Naive thymus-derived CD4-positive, alpha-beta T cell (primary cell): ENCODE measurements around the gene XXYLT1. TPM values are rescaled to one million over a fixed set of nuclear protein-coding genes. Genes with fewer than 3 reads are reported as not detected.

ENCODE experiments used
- ATAC-seq: fragments of 150-1000 bp; cut with Tn5 transposase; 2 replicates; pipeline ENCODE4 v1.10.0; 2021; ENCODE audit warnings: mild to moderate bottlenecking, moderate library complexity
- CTCF ChIA-PET: fragments of 350-600 bp; sonication (Branson Sonifier 250); formaldehyde crosslinking; loops from one replicate; lab custom pipeline; 2021; ENCODE audit warnings: antibody characterized with exemption; lab: Charles Lee
- POLR2A ChIA-PET: fragments of 350-600 bp; sonication (Branson Sonifier 250); formaldehyde crosslinking; loops from one replicate; lab custom pipeline; 2021; ENCODE audit warnings: antibody characterized with exemption, inconsistent platforms; lab: Charles Lee
- DNase-seq, 9 donors: peaks; one replicate each; pipeline versions ENCODE4 v3.0.0 to v3.0.0-alpha.2; 2020 to 2022; ENCODE audit warnings: mixed read lengths in 1 of 9
- H3K27ac ChIP-seq: one replicate; pipeline ENCODE4 v1.7.0; 2013; ENCODE audit warnings: mild to moderate bottlenecking, low read depth, low read length, moderate library complexity
- H3K27me3 ChIP-seq, 2 donors: one replicate each; pipeline ENCODE4 v1.7.0; 2013; ENCODE audit warnings: low read length in 2 of 2, mild to moderate bottlenecking in 2 of 2, moderate library complexity in 2 of 2; ENCODE audit not compliant: control insufficient read depth in 2 of 2, insufficient read depth in 2 of 2
- H3K36me3 ChIP-seq, 3 experiments: 1 replicate in 2 of 3; 2 replicates in 1 of 3; pipeline ENCODE4 v1.7.0; 2013; ENCODE audit warnings: low read length in 3 of 3, mild to moderate bottlenecking in 3 of 3, moderate library complexity in 1 of 3; ENCODE audit not compliant: insufficient read depth in 3 of 3, control insufficient read depth in 2 of 3
- H3K4me1 ChIP-seq, 2 donors: one replicate each; pipeline ENCODE4 v1.7.0; 2013; ENCODE audit warnings: low read length in 2 of 2, mild to moderate bottlenecking in 2 of 2, moderate library complexity in 1 of 2; ENCODE audit not compliant: control insufficient read depth in 2 of 2, insufficient read depth in 2 of 2
- H3K4me3 ChIP-seq: 2 replicates; pipeline ENCODE4 v1.7.0; 2013; ENCODE audit warnings: mild to moderate bottlenecking, low read length
- H3K9me3 ChIP-seq, 3 experiments: 1 replicate in 2 of 3; 2 replicates in 1 of 3; pipeline ENCODE4 v1.7.0; 2013; ENCODE audit warnings: low read length in 3 of 3; ENCODE audit not compliant: control insufficient read depth in 2 of 3
- H3K27ac Mint-ChIP-seq, 9 donors: one replicate each; pipeline ENCODE4 v1.8.0; 2020 to 2022; ENCODE audit warnings: mixed read lengths in 9 of 9, mild to moderate bottlenecking in 8 of 9, moderate library complexity in 5 of 9, inconsistent platforms in 2 of 9
- H3K27me3 Mint-ChIP-seq, 5 donors: one replicate each; pipeline ENCODE4 v1.8.0; 2021 to 2022; ENCODE audit warnings: mixed read lengths in 5 of 5, mild to moderate bottlenecking in 1 of 5
- H3K36me3 Mint-ChIP-seq, 5 donors: one replicate each; pipeline ENCODE4 v1.8.0; 2020 to 2022; ENCODE audit warnings: mixed read lengths in 5 of 5, mild to moderate bottlenecking in 3 of 5, inconsistent platforms in 1 of 5
- H3K4me1 Mint-ChIP-seq, 7 donors: one replicate each; pipeline ENCODE4 v1.8.0; 2020 to 2022; ENCODE audit warnings: mixed read lengths in 7 of 7, mild to moderate bottlenecking in 3 of 7, inconsistent platforms in 1 of 7
- H3K4me3 Mint-ChIP-seq, 10 donors: one replicate each; pipeline ENCODE4 v1.8.0; 2020 to 2022; ENCODE audit warnings: mild to moderate bottlenecking in 10 of 10, mixed read lengths in 10 of 10, moderate library complexity in 6 of 10, inconsistent platforms in 2 of 10
- H3K9me3 Mint-ChIP-seq, 11 donors: one replicate each; pipeline ENCODE4 v1.8.0; 2020 to 2022; ENCODE audit warnings: mixed read lengths in 11 of 11, mild to moderate bottlenecking in 4 of 11, inconsistent platforms in 1 of 11, moderate library complexity in 1 of 11
- intact Hi-C, 2 donors: fragments of 100-400 bp; cut with micrococcal nuclease; formaldehyde crosslinking; loops; one replicate each; pipeline ENCODE4 v1.15.1; 2023
- polyA plus RNA-seq, 2 donors: library from polyadenylated mRNA; unstranded; fragments of 300-500 nt; fragmentation: Illumina TruSeq; gene quantifications; one replicate each; pipeline ENCODE4 v1.2.3, GENCODE V29; 2021
- total RNA-seq, 6 experiments: library from RNA in 5 of 6; stranded (reverse) in 5 of 6; gene quantifications; 1 replicate in 5 of 6; 2 replicates in 1 of 6; pipeline ENCODE4 v1.2.3 and lab custom pipeline; 2021 to 2026

Gene XXYLT1
- total and polyA plus RNA-seq, 7 experiments from 2014 or later: 4.1 to 11.7 (median 7.2) TPM

DNA sequence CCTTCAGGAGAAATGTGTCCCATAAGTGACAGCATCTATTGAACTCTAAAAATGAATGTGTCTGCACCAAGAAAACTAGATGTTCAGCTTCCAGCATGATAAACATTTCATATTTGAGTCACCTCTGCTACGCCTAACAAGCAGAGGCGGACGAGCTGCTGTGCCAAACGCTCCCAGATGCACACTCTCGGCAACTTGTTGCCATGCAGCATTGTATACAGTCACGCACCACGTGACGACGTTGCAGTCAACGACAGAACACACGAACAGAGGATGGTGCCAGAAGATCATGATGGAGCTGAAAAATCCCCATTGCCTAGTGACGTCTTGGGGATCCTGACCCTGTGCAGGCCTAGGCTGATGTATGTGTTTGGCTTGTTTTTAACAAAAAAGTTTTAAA lies 137.5 kb downstream of the XXYLT1 start:
- ChIA-PET POLR2A (no interaction called here), CTCF (no interaction called here)
- ATAC-seq (peak; percentile 66), DNase-seq (no peak)
- peaks cover 0 to 10% (median 3%) of the 10 kb centered on the region in 5 donors for H3K36me3 Mint-ChIP-seq
- no peaks in the 10 kb centered on the region for H3K4me1 ChIP-seq
- H3K9me3 ChIP-seq: no peaks in the 10 kb centered on the region
- no peaks in the 10 kb centered on the region for H3K27me3 Mint-ChIP-seq
- no peak overlapping the region for H3K27ac Mint-ChIP-seq
- H3K27me3 ChIP-seq: no peaks in the 10 kb centered on the region
- H3K36me3 ChIP-seq: no peaks in the 10 kb centered on the region
- no peak overlapping the region for H3K4me3 Mint-ChIP-seq
- H3K4me1 Mint-ChIP-seq: peaks cover 3 to 15% (median 13%) of the 10 kb centered on the region in 7 donors
- intact Hi-C loops: no loop called here
- no peak overlapping the region for H3K4me3 ChIP-seq
- H3K9me3 Mint-ChIP-seq: no peaks in the 10 kb centered on the region
- H3K27ac ChIP-seq: no peak overlapping the region

DNA sequence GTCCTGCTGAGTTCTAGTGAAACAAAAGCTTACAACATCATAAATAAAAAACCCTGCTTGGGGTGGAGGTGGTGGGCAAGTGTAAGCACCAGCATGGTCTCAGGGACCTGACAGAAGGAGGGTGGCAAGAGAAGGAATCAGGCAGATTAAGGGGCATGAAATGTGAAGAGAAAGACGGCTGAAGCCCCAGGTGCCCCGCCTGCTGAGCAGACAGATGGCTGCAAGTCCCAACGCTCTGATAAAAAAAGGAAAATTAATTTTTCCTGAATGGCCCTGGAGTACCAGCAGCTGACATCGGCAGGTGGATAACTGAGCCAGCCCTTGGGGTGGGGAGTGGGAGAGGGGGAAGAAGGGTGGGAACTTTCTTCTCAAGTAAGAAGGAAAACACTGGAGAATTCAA lies 137.9 kb downstream of the XXYLT1 start:
- Histone ChIP-seq H3K4me3 (no peak overlapping the region), H3K9me3 (no peaks in the 10 kb centered on the region), H3K4me1 (no peaks in the 10 kb centered on the region), H3K36me3 (no peaks in the 10 kb centered on the region), H3K27me3 (no peaks in the 10 kb centered on the region), H3K27ac (no peak overlapping the region)
- intact Hi-C loops: no loop called here
- no peaks in the 10 kb centered on the region for H3K9me3 Mint-ChIP-seq
- ChIA-PET POLR2A (no interaction called here), CTCF (no interaction called here)
- no peak for DNase-seq
- no peaks in the 10 kb centered on the region for H3K27me3 Mint-ChIP-seq
- no peak for ATAC-seq
- no peak overlapping the region for H3K27ac Mint-ChIP-seq
- H3K36me3 Mint-ChIP-seq: peaks cover 0 to 10% (median 4%) of the 10 kb centered on the region in 5 donors
- peaks cover 6 to 20% (median 16%) of the 10 kb centered on the region in 7 donors for H3K4me1 Mint-ChIP-seq
- H3K4me3 Mint-ChIP-seq: no peak overlapping the region

DNA sequence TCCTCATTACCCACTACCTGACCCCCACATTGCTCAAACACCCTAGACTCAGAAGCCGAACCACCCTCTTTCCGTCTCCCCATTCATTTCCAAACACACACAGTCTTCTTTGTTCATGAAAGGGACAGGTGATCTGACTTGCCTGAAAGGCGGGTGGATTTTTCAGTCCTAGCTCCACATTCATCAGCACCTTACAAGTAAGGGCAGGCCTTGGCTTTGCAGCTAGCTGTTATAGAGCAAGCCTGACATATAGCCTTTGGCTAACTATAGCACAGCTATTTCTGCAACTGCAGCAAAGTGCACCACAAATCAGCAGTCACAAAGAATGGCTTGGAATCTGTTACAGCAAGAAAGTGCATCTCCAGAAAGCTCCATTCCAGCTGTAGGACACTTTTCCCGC lies 139.8 kb downstream of the XXYLT1 start:
- ATAC-seq (no peak), DNase-seq (no peak)
- no peaks in the 10 kb centered on the region for H3K27me3 ChIP-seq
- no peaks in the 10 kb centered on the region for H3K36me3 ChIP-seq
- Mint-ChIP-seq H3K9me3 (no peaks in the 10 kb centered on the region), H3K36me3 (peaks cover 0 to 10% (median 4%) of the 10 kb centered on the region in 5 donors), H3K4me3 (no peak overlapping the region), H3K27me3 (no peaks in the 10 kb centered on the region), H3K27ac (peak overlapping the region in 2 of 9 donors; percentile 9 to 43), H3K4me1 (peaks cover 6 to 26% (median 14%) of the 10 kb centered on the region in 7 donors)
- H3K4me1 ChIP-seq: no peaks in the 10 kb centered on the region
- ChIA-PET POLR2A (no interaction called here), CTCF (no interaction called here)
- H3K4me3 ChIP-seq: no peak overlapping the region
- H3K9me3 ChIP-seq: no peaks in the 10 kb centered on the region
- intact Hi-C loops: no loop called here
- H3K27ac ChIP-seq: no peak overlapping the region

DNA sequence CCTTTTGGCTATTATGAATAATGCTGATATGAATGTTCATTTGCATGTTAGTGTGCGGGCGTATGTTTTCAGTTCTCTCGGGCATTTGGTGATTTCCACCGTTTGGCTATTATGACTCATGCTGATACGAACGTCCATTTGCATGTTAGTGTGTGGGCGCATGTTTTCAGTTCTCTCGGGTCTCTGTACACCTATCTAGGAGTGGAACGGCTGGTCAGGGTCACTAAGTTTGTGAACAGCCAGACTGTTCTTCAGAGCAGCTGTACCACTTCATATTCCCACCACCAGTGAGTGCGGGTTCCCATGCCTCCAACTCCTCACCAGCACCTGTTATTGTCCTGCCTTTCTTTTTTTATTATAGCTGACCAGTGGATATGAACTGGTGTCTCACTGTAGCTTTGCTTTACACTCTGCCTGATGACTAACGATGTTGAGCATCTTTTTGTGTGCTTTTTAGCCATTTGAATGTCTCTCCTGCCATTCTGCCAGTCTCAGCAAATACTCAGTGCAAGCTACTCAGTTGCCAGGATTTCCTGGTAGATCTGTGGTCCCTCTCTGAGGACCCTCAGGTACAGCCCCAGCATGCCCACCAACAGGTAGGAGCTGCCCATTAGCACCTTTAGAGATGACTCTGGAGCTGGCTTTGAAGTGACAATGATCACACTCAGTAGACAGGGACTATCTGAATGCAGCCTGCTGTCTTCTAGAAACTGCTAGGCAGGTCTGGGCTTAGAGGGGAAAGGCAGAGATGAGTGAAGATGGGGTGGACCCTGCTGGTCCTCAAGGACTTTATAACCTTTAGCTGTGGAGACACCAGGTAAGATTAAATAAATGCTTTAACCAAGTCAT lies 141.1 kb downstream of the XXYLT1 start:
- Histone ChIP-seq H3K4me1 (no peaks in the 10 kb centered on the region), H3K36me3 (no peaks in the 10 kb centered on the region), H3K9me3 (no peaks in the 10 kb centered on the region), H3K4me3 (no peak overlapping the region), H3K27me3 (no peaks in the 10 kb centered on the region), H3K27ac (no peak overlapping the region)
- Mint-ChIP-seq H3K4me3 (peak overlapping the region in 1 of 10 donors; percentile 32), H3K9me3 (no peaks in the 10 kb centered on the region), H3K4me1 (peaks cover 8 to 26% (median 15%) of the 10 kb centered on the region in 7 donors), H3K27me3 (no peaks in the 10 kb centered on the region), H3K36me3 (peaks cover 0 to 6% (median 4%) of the 10 kb centered on the region in 5 donors), H3K27ac (peak overlapping the region in 1 of 9 donors; percentile 53)
- DNase-seq: peak in 1 of 9 donors; percentile 43
- POLR2A ChIA-PET: no interaction called here
- intact Hi-C loops: no loop called here
- CTCF ChIA-PET: interaction anchor here (0.7 kb wide), 1 partner anchor 494 kb away, joined by 3 read pairs; no protein-coding TSS in a partner anchor
- peak; percentile 52 for ATAC-seq

DNA sequence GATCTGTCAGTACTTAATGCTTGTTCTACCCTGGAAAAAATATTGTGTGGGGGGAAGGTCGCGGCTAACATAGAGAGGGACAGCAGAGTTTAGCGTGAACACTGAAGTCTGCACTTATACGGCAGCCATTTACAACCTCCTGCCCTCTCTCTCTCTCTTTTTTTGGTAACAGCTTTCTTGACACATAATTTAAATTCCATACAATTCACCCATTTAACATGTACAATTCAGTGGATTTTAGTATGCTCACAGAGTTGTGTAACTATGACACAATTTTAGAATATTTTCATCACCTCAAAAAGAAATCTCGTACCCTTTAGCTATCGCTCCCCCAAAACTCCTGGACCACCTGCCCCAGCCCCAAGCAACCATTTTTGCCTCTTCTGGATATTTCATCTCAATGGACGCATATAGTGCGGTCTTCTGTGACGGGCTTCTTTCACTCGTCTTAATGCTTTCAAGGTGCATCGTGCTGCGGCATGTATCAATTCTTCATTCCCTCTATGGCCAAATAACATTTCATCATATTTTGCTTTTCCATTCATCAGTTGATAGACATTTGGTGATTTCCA lies 141.8 kb downstream of the XXYLT1 start:
- Mint-ChIP-seq H3K9me3 (no peaks in the 10 kb centered on the region), H3K4me1 (peaks cover 8 to 26% (median 15%) of the 10 kb centered on the region in 7 donors), H3K27ac (peak overlapping the region in 1 of 9 donors; percentile 53), H3K36me3 (peaks cover 0 to 6% (median 0%) of the 10 kb centered on the region in 5 donors), H3K27me3 (no peaks in the 10 kb centered on the region), H3K4me3 (peak overlapping the region in 1 of 10 donors; percentile 32)
- Histone ChIP-seq H3K36me3 (no peaks in the 10 kb centered on the region), H3K27ac (no peak overlapping the region), H3K4me1 (no peaks in the 10 kb centered on the region), H3K4me3 (no peak overlapping the region), H3K9me3 (no peaks in the 10 kb centered on the region), H3K27me3 (no peaks in the 10 kb centered on the region)
- CTCF ChIA-PET: no interaction called here
- POLR2A ChIA-PET: no interaction called here
- no peak for ATAC-seq
- intact Hi-C loops: no loop called here
- no peak for DNase-seq

DNA sequence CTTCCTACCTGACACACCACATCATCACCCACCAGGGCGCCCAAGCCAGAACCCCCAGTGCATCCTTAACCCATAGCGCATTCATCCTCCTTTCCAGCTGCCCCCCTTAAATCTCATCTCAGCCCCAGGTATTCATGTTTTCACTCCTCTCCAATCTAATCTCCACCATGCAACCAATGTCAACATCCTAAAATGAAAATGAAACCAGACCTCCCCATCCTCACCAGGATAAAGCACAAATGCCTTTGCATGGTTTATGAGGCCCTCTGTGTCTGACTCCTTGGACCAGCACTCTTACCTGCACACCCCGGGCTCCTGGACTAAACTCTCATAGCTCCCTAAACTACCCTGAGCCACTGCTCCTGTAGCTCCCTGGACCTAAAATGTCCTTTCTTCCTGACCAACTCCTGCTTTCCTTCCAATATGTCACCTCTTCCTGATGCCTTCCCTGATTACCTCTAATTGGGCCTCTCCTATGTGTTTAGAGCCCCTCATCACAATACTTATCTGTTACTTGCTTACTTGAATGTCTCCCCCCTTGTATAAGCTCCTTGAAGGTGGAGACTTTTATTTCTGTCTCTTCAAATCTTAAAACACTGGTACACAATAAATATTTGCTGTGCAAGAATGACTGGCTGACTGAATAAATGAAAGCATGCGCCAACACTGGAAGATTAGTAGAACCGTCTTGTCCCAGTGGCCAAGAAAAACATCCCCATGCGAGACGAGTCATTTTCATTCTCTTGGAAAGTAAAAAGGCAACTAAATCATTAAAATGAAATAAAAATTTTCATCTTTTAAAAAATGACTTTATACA lies 142.5 kb downstream of the XXYLT1 start:
- CTCF ChIA-PET: no interaction called here

More for the DNA sequence above, 142.5 kb downstream of the XXYLT1 start:
- Histone ChIP-seq H3K36me3 (no peaks in the 10 kb centered on the region), H3K9me3 (no peaks in the 10 kb centered on the region), H3K27me3 (no peaks in the 10 kb centered on the region), H3K4me3 (peak overlapping the region; percentile 16), H3K4me1 (no peaks in the 10 kb centered on the region), H3K27ac (no peak overlapping the region)
- peaks cover 0 to 6% (median 0%) of the 10 kb centered on the region in 5 donors for H3K36me3 Mint-ChIP-seq
- ATAC-seq (no peak), DNase-seq (no peak)
- POLR2A ChIA-PET: interaction anchor here (0.7 kb wide), 1 partner anchor 377 kb away, joined by 3 read pairs; no protein-coding TSS in a partner anchor
- peak overlapping the region in 2 of 9 donors; percentile 10 to 34 for H3K27ac Mint-ChIP-seq
- peaks cover 8 to 26% (median 15%) of the 10 kb centered on the region in 7 donors for H3K4me1 Mint-ChIP-seq
- intact Hi-C loops: no loop called here
- H3K4me3 Mint-ChIP-seq: peak overlapping the region in 1 of 10 donors; percentile 8
- no peaks in the 10 kb centered on the region for H3K9me3 Mint-ChIP-seq
- H3K27me3 Mint-ChIP-seq: no peaks in the 10 kb centered on the region
